ENCODE measurements around the gene DYRK1B.

DNA sequence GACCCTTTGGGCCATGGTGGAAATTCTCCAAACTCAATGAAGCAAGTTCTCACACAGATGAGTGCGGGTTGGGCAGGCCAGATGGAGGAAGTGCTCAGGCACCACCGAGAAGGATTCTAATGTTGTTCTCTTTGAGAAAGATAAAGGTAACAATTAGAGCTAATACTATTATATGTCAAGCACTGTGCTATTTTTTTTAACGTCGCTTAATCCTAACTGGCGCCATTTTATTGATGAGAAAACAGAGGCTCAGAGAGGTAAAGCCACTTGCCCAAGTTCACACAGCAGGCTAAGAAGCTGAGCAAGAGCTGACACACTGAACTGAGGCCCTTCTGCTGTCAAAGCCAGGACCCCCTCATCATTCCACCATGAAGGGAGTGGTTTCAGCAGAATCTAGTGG, 11.2 kb upstream of the DYRK1B start:
- TF ChIP-seq, protein P1, sequence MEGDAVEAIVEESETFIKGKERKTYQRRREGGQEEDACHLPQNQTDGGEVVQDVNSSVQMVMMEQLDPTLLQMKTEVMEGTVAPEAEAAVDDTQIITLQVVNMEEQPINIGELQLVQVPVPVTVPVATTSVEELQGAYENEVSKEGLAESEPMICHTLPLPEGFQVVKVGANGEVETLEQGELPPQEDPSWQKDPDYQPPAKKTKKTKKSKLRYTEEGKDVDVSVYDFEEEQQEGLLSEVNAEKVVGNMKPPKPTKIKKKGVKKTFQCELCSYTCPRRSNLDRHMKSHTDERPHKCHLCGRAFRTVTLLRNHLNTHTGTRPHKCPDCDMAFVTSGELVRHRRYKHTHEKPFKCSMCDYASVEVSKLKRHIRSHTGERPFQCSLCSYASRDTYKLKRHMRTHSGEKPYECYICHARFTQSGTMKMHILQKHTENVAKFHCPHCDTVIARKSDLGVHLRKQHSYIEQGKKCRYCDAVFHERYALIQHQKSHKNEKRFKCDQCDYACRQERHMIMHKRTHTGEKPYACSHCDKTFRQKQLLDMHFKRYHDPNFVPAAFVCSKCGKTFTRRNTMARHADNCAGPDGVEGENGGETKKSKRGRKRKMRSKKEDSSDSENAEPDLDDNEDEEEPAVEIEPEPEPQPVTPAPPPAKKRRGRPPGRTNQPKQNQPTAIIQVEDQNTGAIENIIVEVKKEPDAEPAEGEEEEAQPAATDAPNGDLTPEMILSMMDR (conservative IDR thresholded peaks at IDR 0.05; ENCODE audit: low read depth, low read length), result no peak
- no peak for TF ChIP-seq EZH2 (IDR thresholded peaks at IDR 0.05; ENCODE audit: low read length, unreplicated experiment)
- TF ChIP-seq EZH2phosphoT487 (IDR thresholded peaks at IDR 0.05; ENCODE audit: borderline replicate concordance, low read length), result no peak
